Activated CD4-positive, CD25-positive, alpha-beta regulatory T cell treated with anti-CD3 and anti-CD28 coated beads, Interleukin-2, amount 50 U/mL, for 24 hours (primary cell): ENCODE measurements around the gene HOXA9.

Experiments
- ATAC-seq, 2 donors: fragments of 150-1000 bp; cut with Tn5 transposase; one replicate each; pipeline ENCODE4 v1.10.0; 2021; ENCODE audit warnings: mild to moderate bottlenecking in 1 of 2, moderate library complexity in 1 of 2

The HOXA9 gene

GRCh38 chr7:27151931-27152815, 13.2 kb downstream of the HOXA9 start, which contains the start of gene HOXA3:
Gene HOXA3, minus strand, starts transcription at chr7:27152583. Its CDS starts 41,943 bp downstream, at chr7:27110640.
- ATAC-seq = no peak

GRCh38 chr7:27151341-27151930, 13.9 kb downstream of the HOXA9 start:
- no peak for ATAC-seq

- peak; percentile 81 to 85 for ATAC-seq
Measured at GRCh38 chr7:27150568-27151340, 14.6 kb downstream of the HOXA9 start.

GRCh38 chr7:27149842-27150567, 15.3 kb downstream of the HOXA9 start:
- no peak for ATAC-seq

GRCh38 chr7:27148756-27149641, 16.3 kb downstream of the HOXA9 start:
- ATAC-seq = no peak

- no peak for ATAC-seq
Measured at GRCh38 chr7:27148031-27148755, 17.1 kb downstream of the HOXA9 start.

- no peak for ATAC-seq
Measured at GRCh38 chr7:27147199-27148030, 17.9 kb downstream of the HOXA9 start, which contains the start of gene HOXA6. Gene HOXA6, minus strand, starts transcription at chr7:27147774. Its CDS starts 25 bp downstream, at chr7:27147749.

- ATAC-seq = no peak
Measured at GRCh38 chr7:27146491-27147198, 18.7 kb downstream of the HOXA9 start.

GRCh38 chr7:27145914-27146412, 19.4 kb downstream of the HOXA9 start:
- ATAC-seq = no peak

- ATAC-seq = no peak
Measured at GRCh38 chr7:27145165-27145913, 20.0 kb downstream of the HOXA9 start.

- ATAC-seq = no peak
Measured at GRCh38 chr7:27144781-27145164, 20.6 kb downstream of the HOXA9 start.

GRCh38 chr7:27143950-27144780, 21.2 kb downstream of the HOXA9 start:
- no peak for ATAC-seq

- ATAC-seq = no peak
Measured at GRCh38 chr7:27143023-27143949, 22.1 kb downstream of the HOXA9 start, which contains the start of gene HOXA5. Gene HOXA5, minus strand, starts transcription at chr7:27143681. Its CDS starts 74 bp downstream, at chr7:27143607.

- no peak for ATAC-seq
Measured at GRCh38 chr7:27142580-27143022, 22.7 kb downstream of the HOXA9 start.

- ATAC-seq = no peak
Measured at GRCh38 chr7:27141923-27142579, 23.3 kb downstream of the HOXA9 start.
